H1 (cell line): ENCODE measurements around the gene OSBPL6. TPM values are rescaled to one million over a fixed set of nuclear protein-coding genes. Genes with fewer than 3 reads are reported as not detected.

Source experiments
- CTCF ChIA-PET: fragments of 300-600 bp; sonication (Branson Sonifier 250); formaldehyde crosslinking; loops from one replicate; lab custom pipeline; 2021; ENCODE audit not compliant: partially characterized antibody; lab: Charles Lee
- POLR2A ChIA-PET: fragments of 300-600 bp; sonication (Branson Sonifier 250); formaldehyde crosslinking; loops from one replicate; lab custom pipeline; 2021; ENCODE audit warnings: inconsistent platforms; ENCODE audit not compliant: partially characterized antibody; lab: Charles Lee
- DNase-seq, 2 experiments: peaks; one replicate each; pipeline versions ENCODE4 v3.0.0 to v3.0.0-alpha.2; 2010 to 2022; ENCODE audit warnings: low spot score in 2 of 2, low read depth in 1 of 2, mixed read lengths in 1 of 2
- FAIRE-seq: peaks from 2 replicates; lab custom pipeline; 2011; peaks lifted over from hg19 to GRCh38; lab: Jason Lieb, UNC
- H2AFZ ChIP-seq: 2 replicates; pipeline ENCODE4 v1.8.1; 2012; ENCODE audit warnings: low read length, inconsistent platforms
- H2AK5ac ChIP-seq: 2 replicates; pipeline ENCODE4 v1.6.1; 2013; ENCODE audit warnings: low read depth, low read length
- H2BK120ac ChIP-seq: replicated peaks from 2 replicates; pipeline ENCODE3; 2013; ENCODE audit warnings: low read depth, low read length, inconsistent platforms
- H2BK12ac ChIP-seq: 2 replicates; pipeline ENCODE4 v1.6.1; 2013; ENCODE audit warnings: low read depth, low read length
- H2BK15ac ChIP-seq: 2 replicates; pipeline ENCODE4 v1.6.1; 2013; ENCODE audit warnings: low read length
- H2BK20ac ChIP-seq: 2 replicates; pipeline ENCODE4 v1.6.1; 2013; ENCODE audit warnings: low read length
- H2BK5ac ChIP-seq: 2 replicates; pipeline ENCODE4 v1.6.1; 2013; ENCODE audit warnings: low read depth, low read length
- H3K14ac ChIP-seq: 2 replicates; pipeline ENCODE4 v1.6.1; 2013; ENCODE audit warnings: inconsistent platforms; ENCODE audit not compliant: insufficient read length
- H3K18ac ChIP-seq: 2 replicates; pipeline ENCODE4 v1.6.1; 2013; ENCODE audit warnings: low read length; ENCODE audit errors: extremely low read depth
- H3K23ac ChIP-seq: 2 replicates; pipeline ENCODE4 v1.6.1; 2013; ENCODE audit warnings: inconsistent platforms; ENCODE audit not compliant: insufficient read length
- H3K23me2 ChIP-seq: 2 replicates; pipeline ENCODE4 v1.6.1; 2013; ENCODE audit warnings: low read depth, low read length
- H3K27ac ChIP-seq: 2 replicates; pipeline ENCODE4 v1.6.1; 2011; ENCODE audit warnings: low read depth, low read length, inconsistent platforms
- H3K27me3 ChIP-seq, 4 experiments: replicated peaks in 1 of 4; 1 replicate in 1 of 4; 2 replicates in 3 of 4; pipeline versions ENCODE4 v1.6.1 to v1.8.1; 2011 to 2013; ENCODE audit warnings: low read length in 3 of 4, mild to moderate bottlenecking in 3 of 4, inconsistent platforms in 2 of 4, mixed read lengths in 2 of 4, moderate library complexity in 1 of 4; ENCODE audit not compliant: control insufficient read depth in 3 of 4, insufficient read depth in 3 of 4; ENCODE audit errors: extremely low read depth in 1 of 4
- H3K36me3 ChIP-seq, 4 experiments: 2 replicates each; pipeline versions ENCODE4 v1.6.1 to v1.8.1; 2011 to 2013; ENCODE audit warnings: mild to moderate bottlenecking in 4 of 4, low read length in 3 of 4, moderate library complexity in 2 of 4, control low read depth in 1 of 4, inconsistent platforms in 1 of 4; ENCODE audit not compliant: insufficient read depth in 4 of 4, control insufficient read depth in 2 of 4
- H3K4ac ChIP-seq: replicated peaks from 2 replicates; pipeline ENCODE3; 2013; ENCODE audit warnings: low read length, low read depth, mixed read lengths, inconsistent platforms; ENCODE audit not compliant: insufficient read length
- H3K4me1 ChIP-seq, 4 experiments: replicated peaks in 1 of 4; 1 replicate in 1 of 4; 2 replicates in 3 of 4; pipeline versions ENCODE4 v1.6.1 to v1.8.1; 2011 to 2013; ENCODE audit warnings: low read length in 3 of 4, inconsistent platforms in 2 of 4, mixed read lengths in 1 of 4; ENCODE audit not compliant: insufficient read depth in 4 of 4, control insufficient read depth in 3 of 4
- H3K4me2 ChIP-seq, 2 experiments: 2 replicates each; pipeline versions ENCODE4 v1.6.1 to v1.8.1; 2011 to 2013; ENCODE audit warnings: low read depth in 2 of 2, low read length in 2 of 2, control low read depth in 1 of 2, inconsistent platforms in 1 of 2, mild to moderate bottlenecking in 1 of 2; ENCODE audit not compliant: insufficient read depth in 1 of 2
- H3K4me3 ChIP-seq, 4 experiments: fragments of 200-600, 300-600 bp in 1 of 4; sonication (generic), shearing (Covaris generic), sonication (Bioruptor Twin) in 1 of 4; 2 replicates each; pipeline versions ENCODE4 v1.5.1 to v1.8.1; 2011 to 2016; ENCODE audit warnings: low read length in 4 of 4, low read depth in 3 of 4, control low read depth in 2 of 4, inconsistent platforms in 2 of 4, mild to moderate bottlenecking in 2 of 4, mixed read lengths in 1 of 4, moderate library complexity in 1 of 4; ENCODE audit not compliant: insufficient read depth in 2 of 4; ENCODE audit errors: extremely low read depth in 1 of 4
- H3K56ac ChIP-seq: replicated peaks from 2 replicates; pipeline ENCODE3; 2013; ENCODE audit warnings: low read depth, mild to moderate bottlenecking, mixed read lengths, low read length, inconsistent platforms; ENCODE audit not compliant: insufficient read length
- H3K79me1 ChIP-seq: 2 replicates; pipeline ENCODE4 v1.6.1; 2013; ENCODE audit warnings: low read depth, low read length, control low read depth
- H3K79me2 ChIP-seq, 2 experiments: 2 replicates each; pipeline versions ENCODE4 v1.6.1 to v1.8.1; 2012 to 2013; ENCODE audit warnings: low read length in 2 of 2, mild to moderate bottlenecking in 2 of 2, inconsistent platforms in 1 of 2; ENCODE audit not compliant: insufficient read depth in 2 of 2, control insufficient read depth in 1 of 2
- H3K9ac ChIP-seq, 4 experiments: replicated peaks in 1 of 4; 1 replicate in 1 of 4; 2 replicates in 3 of 4; pipeline versions ENCODE4 v1.6.1 to v1.8.1; 2011 to 2013; ENCODE audit warnings: low read depth in 3 of 4, low read length in 3 of 4, control low read depth in 2 of 4, mild to moderate bottlenecking in 2 of 4, moderate library complexity in 2 of 4, inconsistent platforms in 1 of 4; ENCODE audit errors: extremely low read depth in 1 of 4
- H3K9me3 ChIP-seq, 2 experiments: 2 replicates each; pipeline versions ENCODE4 v1.6.1 to v1.8.1; 2012 to 2013; ENCODE audit warnings: mild to moderate bottlenecking in 2 of 2, moderate library complexity in 2 of 2, control low read depth in 1 of 2, inconsistent platforms in 1 of 2, low read depth in 1 of 2, low read length in 1 of 2, mixed read lengths in 1 of 2; ENCODE audit not compliant: insufficient read depth in 2 of 2
- H4K20me1 ChIP-seq, 2 experiments: replicated peaks in 1 of 2; 2 replicates each; pipeline versions ENCODE3 to v1.8.1; 2011 to 2013; ENCODE audit warnings: inconsistent platforms in 2 of 2, low read length in 2 of 2, mild to moderate bottlenecking in 1 of 2; ENCODE audit not compliant: insufficient read depth in 2 of 2, control insufficient read depth in 1 of 2
- H4K5ac ChIP-seq: 2 replicates; pipeline ENCODE4 v1.6.1; 2013; ENCODE audit warnings: low read length, low read depth, mixed read lengths, inconsistent platforms; ENCODE audit not compliant: insufficient read length
- H4K8ac ChIP-seq: 2 replicates; pipeline ENCODE4 v1.8.0; 2013; ENCODE audit warnings: mild to moderate bottlenecking, moderate library complexity, low read length, inconsistent platforms; ENCODE audit not compliant: insufficient read depth; ENCODE audit errors: extremely low read depth
- H4K91ac ChIP-seq: replicated peaks from 2 replicates; pipeline ENCODE3; 2013; ENCODE audit warnings: low read length, mixed read lengths, inconsistent platforms; ENCODE audit not compliant: insufficient read length
- WGBS, 2 experiments: shearing (Covaris generic) in 1 of 2; methylation state at CpG; one replicate each; pipeline versions ENCODE4 v1.1.6 to v1.1.7; 2013 to 2015; ENCODE audit warnings: low lambda C conversion rate in 2 of 2, mixed read lengths in 2 of 2, inconsistent platforms in 1 of 2, low coverage in 1 of 2, missing lambda C conversion rate in 1 of 2; ENCODE audit not compliant: insufficient replicate concordance in 2 of 2, insufficient coverage in 1 of 2, insufficient read length in 1 of 2; ENCODE audit errors: extremely low coverage in 1 of 2, missing lambda C conversion rate in 1 of 2; 5-methylcytosine and 5-hydroxymethylcytosine counted together
- polyA plus RNA-seq, 7 experiments: library from polyadenylated mRNA; depleted of rRNA in 3 of 7; stranded (reverse) in 5 of 7; unstranded in 2 of 7; fragments of >200 nt in 5 of 7; fragments of 200-250 nt in 2 of 7; gene quantifications; 1 replicate in 5 of 7; 2 replicates in 1 of 7; 4 replicates in 1 of 7; pipeline versions ENCODE4 v1.2.1 to v1.2.3, GENCODE V29; 2011 to 2013; ENCODE audit warnings: missing spikeins in 2 of 7, mixed read lengths in 2 of 7
- total RNA-seq: library from RNA; stranded (reverse); fragmentation: NEBNext Ultra II Directional; extraction: Animal tissue kit (Norgen Biotek cat#: 25700); gene quantifications from 2 replicates; pipeline ENCODE4 v1.2.1, GENCODE V29; 2021

Gene OSBPL6
- total and polyA plus RNA-seq, 2 of the 8 experiments (the other 6 are each of a cell fraction or from before 2014, with no cell fraction given): 1.7 to 5.6 TPM

GRCh38 chr2:178404368-178404767 lies 210.1 kb downstream of the OSBPL6 start:
- Histone ChIP-seq H3K4me1 (no peaks in the 10 kb centered on the region), H3K4me2 (no peak overlapping the region), H3K56ac (no peak overlapping the region), H4K5ac (no peak overlapping the region), H4K8ac (no peak overlapping the region), H3K23me2 (no peaks in the 10 kb centered on the region), H4K91ac (no peak overlapping the region), H2BK12ac (no peak overlapping the region), H3K23ac (no peak overlapping the region), H3K36me3 (no peaks in the 10 kb centered on the region), H3K18ac (no peak overlapping the region), H3K79me1 (no peaks in the 10 kb centered on the region), H2BK15ac (no peak overlapping the region), H2BK120ac (no peak overlapping the region), H3K9me3 (no peaks in the 10 kb centered on the region), H2BK20ac (no peak overlapping the region), H2AK5ac (no peak overlapping the region), H2AFZ (no peak overlapping the region), H3K9ac (no peak overlapping the region), H4K20me1 (no peaks in the 10 kb centered on the region), H3K27ac (no peak overlapping the region), H3K4ac (no peak overlapping the region), H3K27me3 (no peaks in the 10 kb centered on the region), H3K79me2 (no peaks in the 10 kb centered on the region), H3K14ac (no peak overlapping the region), H2BK5ac (no peak overlapping the region), H3K4me3 (no peak overlapping the region)
- CTCF ChIA-PET: interaction anchor here (0.7 to 6.3 kb wide), 5 partner anchors 8 to 421 kb away, joined by 3 to 64 read pairs (median 4); no protein-coding TSS in a partner anchor
- DNase-seq: no peak
- 89% methylated on average over 4 of the region's 4 CpGs; no CpG with 5 or more reads in 1 of the 2 experiments for WGBS, 2 experiments
- FAIRE-seq: no peak
- POLR2A ChIA-PET: interaction anchor here (2.9 to 3.5 kb wide), 2 partner anchors 9 to 47 kb away, joined by 8 to 15 read pairs; partner anchors contain the start of genes PJVK and PRKRA
